OCI-LY7 (cell line): ENCODE results near the gene SLC5A1.

Experiments
- CTCF ChIP-seq: fragments of 200-600 bp; sonication (generic); conservative IDR thresholded peaks from 2 replicates; pipeline ENCODE4 v1.5.1; 2014; ENCODE audit warnings: mild to moderate bottlenecking, antibody characterized with exemption, low read length, moderate library complexity, mixed read lengths
- EZH2phosphoT487 ChIP-seq: fragments of 200-600 bp; sonication (generic); IDR thresholded peaks from 2 replicates; pipeline ENCODE4 v1.6.1; 2018; ENCODE audit warnings: low read depth, borderline replicate concordance, mild to moderate bottlenecking, mixed run types, antibody characterized with exemption, low read length, moderate library complexity, mixed read lengths

GRCh38 chr22:32024796-32025195 lies 18.3 kb upstream of the SLC5A1 start:
- TF ChIP-seq CTCF (no peak), EZH2phosphoT487 (no peak)
